IPS-15b (cell line): ENCODE measurements around the gene GNAI1.
"Not testable (repeated sequence)": the region's sequence is repeated elsewhere in the genome, so short reads cannot be mapped to it uniquely, and the experiment has no call there.

Experiments used
- H3K27me3 ChIP-seq: one replicate; pipeline ENCODE4 v1.6.1; 2013; ENCODE audit warnings: low read length; ENCODE audit not compliant: control insufficient read depth, insufficient read depth
- H3K36me3 ChIP-seq: one replicate; pipeline ENCODE4 v1.6.1; 2013; ENCODE audit warnings: low read length; ENCODE audit not compliant: control insufficient read depth, insufficient read depth
- H3K4me1 ChIP-seq: one replicate; pipeline ENCODE4 v1.6.1; 2013; ENCODE audit warnings: mild to moderate bottlenecking, low read length; ENCODE audit not compliant: control insufficient read depth, insufficient read depth
- H3K4me3 ChIP-seq: one replicate; pipeline ENCODE4 v1.5.1; 2013; ENCODE audit warnings: low read depth, low read length
- H3K9ac ChIP-seq: one replicate; pipeline ENCODE4 v1.6.1; 2013; ENCODE audit warnings: low read depth, mild to moderate bottlenecking, low read length
- H3K9me3 ChIP-seq: one replicate; pipeline ENCODE4 v1.6.1; 2013; ENCODE audit warnings: mild to moderate bottlenecking, low read length; ENCODE audit not compliant: control insufficient read depth, insufficient read depth

Gene GNAI1

GRCh38 chr7:80147543-80148391, 13.1 kb downstream of the GNAI1 start:
- Histone ChIP-seq H3K36me3 (no peaks in the 10 kb centered on the region), H3K4me3 (no peak overlapping the region), H3K9ac (no peak overlapping the region), H3K27me3 (no peaks in the 10 kb centered on the region), H3K4me1 (peaks cover 12% of the 10 kb centered on the region), H3K9me3 (no peaks in the 10 kb centered on the region)

GRCh38 chr7:80150611-80151273, 16.1 kb downstream of the GNAI1 start:
- no peaks in the 10 kb centered on the region for H3K9me3 ChIP-seq
- H3K4me1 ChIP-seq, result peaks cover 12% of the 10 kb centered on the region
- H3K9ac ChIP-seq, result no peak overlapping the region
- no peaks in the 10 kb centered on the region for H3K36me3 ChIP-seq
- H3K27me3 ChIP-seq, result no peaks in the 10 kb centered on the region
- H3K4me3 ChIP-seq, result no peak overlapping the region

- Histone ChIP-seq H3K27me3 (no peaks in the 10 kb centered on the region), H3K9ac (no peak overlapping the region), H3K4me1 (peaks cover 12% of the 10 kb centered on the region), H3K36me3 (no peaks in the 10 kb centered on the region), H3K4me3 (no peak overlapping the region), H3K9me3 (no peaks in the 10 kb centered on the region)
These were observed 16.6 kb downstream of the GNAI1 start for GRCh38 chr7:80151274-80151665.

- Histone ChIP-seq H3K36me3 (no peaks in the 10 kb centered on the region), H3K4me1 (peaks cover 12% of the 10 kb centered on the region), H3K9me3 (no peaks in the 10 kb centered on the region), H3K27me3 (no peaks in the 10 kb centered on the region), H3K9ac (no peak overlapping the region), H3K4me3 (no peak overlapping the region)
These were observed 18.8 kb downstream of the GNAI1 start for GRCh38 chr7:80153446-80153845.

- no peak overlapping the region for H3K9ac ChIP-seq
- no peaks in the 10 kb centered on the region for H3K9me3 ChIP-seq
- H3K4me3 ChIP-seq, result no peak overlapping the region
- H3K4me1 ChIP-seq, result peaks cover 12% of the 10 kb centered on the region
- no peaks in the 10 kb centered on the region for H3K36me3 ChIP-seq
- no peaks in the 10 kb centered on the region for H3K27me3 ChIP-seq
These were observed 20.2 kb downstream of the GNAI1 start for GRCh38 chr7:80154656-80155333.

- no peaks in the 10 kb centered on the region for H3K27me3 ChIP-seq
- peaks cover 12% of the 10 kb centered on the region for H3K4me1 ChIP-seq
These were observed 20.7 kb downstream of the GNAI1 start for GRCh38 chr7:80155374-80155773.

GRCh38 chr7:80157770-80158169, 23.1 kb downstream of the GNAI1 start:
- not testable (repeated sequence) for H3K4me3 ChIP-seq, H3K36me3 ChIP-seq, H3K27me3 ChIP-seq, H3K9ac ChIP-seq, H3K4me1 ChIP-seq, H3K9me3 ChIP-seq

More at GRCh38 chr7:80155374-80155773, 20.7 kb downstream of the GNAI1 start:
- Histone ChIP-seq H3K9me3 (no peaks in the 10 kb centered on the region), H3K36me3 (no peaks in the 10 kb centered on the region), H3K4me3 (no peak overlapping the region), H3K9ac (no peak overlapping the region)

- Histone ChIP-seq H3K36me3 (no peaks in the 10 kb centered on the region), H3K4me1 (peaks cover under 1% of the 10 kb centered on the region), H3K9me3 (no peaks in the 10 kb centered on the region), H3K9ac (no peak overlapping the region), H3K27me3 (no peaks in the 10 kb centered on the region), H3K4me3 (no peak overlapping the region)
These were observed 25.2 kb downstream of the GNAI1 start for GRCh38 chr7:80159802-80160201.

GRCh38 chr7:80161466-80161865, 26.8 kb downstream of the GNAI1 start:
- Histone ChIP-seq H3K4me3 (no peak overlapping the region), H3K27me3 (no peaks in the 10 kb centered on the region), H3K9me3 (no peaks in the 10 kb centered on the region), H3K4me1 (peaks cover 12% of the 10 kb centered on the region), H3K9ac (no peak overlapping the region), H3K36me3 (no peaks in the 10 kb centered on the region)

GRCh38 chr7:80165177-80165576, 30.5 kb downstream of the GNAI1 start:
- Histone ChIP-seq H3K9ac (no peak overlapping the region), H3K36me3 (no peaks in the 10 kb centered on the region), H3K9me3 (no peaks in the 10 kb centered on the region), H3K4me1 (peaks cover 12% of the 10 kb centered on the region), H3K4me3 (no peak overlapping the region), H3K27me3 (no peaks in the 10 kb centered on the region)

GRCh38 chr7:80170445-80170844, 35.8 kb downstream of the GNAI1 start:
- Histone ChIP-seq H3K36me3 (no peaks in the 10 kb centered on the region), H3K4me1 (peaks cover 13% of the 10 kb centered on the region), H3K9ac (no peak overlapping the region), H3K9me3 (no peaks in the 10 kb centered on the region), H3K4me3 (no peak overlapping the region), H3K27me3 (no peaks in the 10 kb centered on the region)
